Measurements from ENCODE around the gene DISC1.

DISC1 gene

GRCh38 chr1:231705806-231706760, 79.5 kb downstream of the DISC1 start:
- TF ChIP-seq REST (IDR thresholded peaks at IDR 0.05; ENCODE audit: low read depth) (no peak), USF1 (IDR thresholded peaks at IDR 0.05) (no peak), EP300 (IDR thresholded peaks at IDR 0.05; ENCODE audit: borderline replicate concordance) (no peak), NFIC (IDR thresholded peaks at IDR 0.05) (no peak), CREB1 (IDR thresholded peaks at IDR 0.05; ENCODE audit: low read depth) (no peak), MAX (IDR thresholded peaks at IDR 0.05) (no peak), ZBTB7A (IDR thresholded peaks at IDR 0.05; ENCODE audit: low read depth) (no peak), CEBPB (IDR thresholded peaks at IDR 0.05) (no peak), YY1 (IDR thresholded peaks at IDR 0.05; ENCODE audit: low read depth) (no peak), FOXM1 (IDR thresholded peaks at IDR 0.05; ENCODE audit: borderline replicate concordance, low read depth) (no peak), RAD21 (IDR thresholded peaks at IDR 0.05; ENCODE audit: low read depth) (no peak), TCF12 (IDR thresholded peaks at IDR 0.05; ENCODE audit: low read depth) (no peak), EGR1 (IDR thresholded peaks at IDR 0.05) (no peak), TEAD4 (IDR thresholded peaks at IDR 0.05) (no peak), TAF1 (IDR thresholded peaks at IDR 0.05; ENCODE audit: low read depth) (no peak)

GRCh38 chr1:231706934-231707333, 80.3 kb downstream of the DISC1 start:
- TF ChIP-seq REST (IDR thresholded peaks at IDR 0.05; ENCODE audit: low read depth) (no peak), USF1 (IDR thresholded peaks at IDR 0.05) (no peak), NFIC (IDR thresholded peaks at IDR 0.05) (no peak), CEBPB (IDR thresholded peaks at IDR 0.05) (no peak), YY1 (IDR thresholded peaks at IDR 0.05; ENCODE audit: low read depth) (no peak), RAD21 (IDR thresholded peaks at IDR 0.05; ENCODE audit: low read depth) (no peak), CREB1 (IDR thresholded peaks at IDR 0.05; ENCODE audit: low read depth) (no peak), FOXM1 (IDR thresholded peaks at IDR 0.05; ENCODE audit: borderline replicate concordance, low read depth) (no peak), TCF12 (IDR thresholded peaks at IDR 0.05; ENCODE audit: low read depth) (no peak), EP300 (IDR thresholded peaks at IDR 0.05; ENCODE audit: borderline replicate concordance) (no peak), TAF1 (IDR thresholded peaks at IDR 0.05; ENCODE audit: low read depth) (no peak), MAX (IDR thresholded peaks at IDR 0.05) (no peak), ZBTB7A (IDR thresholded peaks at IDR 0.05; ENCODE audit: low read depth) (no peak), EGR1 (IDR thresholded peaks at IDR 0.05) (no peak), TEAD4 (IDR thresholded peaks at IDR 0.05) (no peak)

- TF ChIP-seq CREB1 (IDR thresholded peaks at IDR 0.05; ENCODE audit: low read depth): no peak
- TF ChIP-seq TEAD4 (IDR thresholded peaks at IDR 0.05): no peak
- no peak for TF ChIP-seq TCF12 (IDR thresholded peaks at IDR 0.05; ENCODE audit: low read depth)
- no peak for TF ChIP-seq USF1 (IDR thresholded peaks at IDR 0.05)
- no peak for TF ChIP-seq EGR1 (IDR thresholded peaks at IDR 0.05)
- no peak for TF ChIP-seq FOXM1 (IDR thresholded peaks at IDR 0.05; ENCODE audit: borderline replicate concordance, low read depth)
- no peak for TF ChIP-seq RAD21 (IDR thresholded peaks at IDR 0.05; ENCODE audit: low read depth)
- no peak for TF ChIP-seq TAF1 (IDR thresholded peaks at IDR 0.05; ENCODE audit: low read depth)
- TF ChIP-seq EP300 (IDR thresholded peaks at IDR 0.05; ENCODE audit: borderline replicate concordance): no peak
- TF ChIP-seq REST (IDR thresholded peaks at IDR 0.05; ENCODE audit: low read depth): no peak
- no peak for TF ChIP-seq CEBPB (IDR thresholded peaks at IDR 0.05)
- TF ChIP-seq ZBTB7A (IDR thresholded peaks at IDR 0.05; ENCODE audit: low read depth): no peak
- no peak for TF ChIP-seq YY1 (IDR thresholded peaks at IDR 0.05; ENCODE audit: low read depth)
- no peak for TF ChIP-seq NFIC (IDR thresholded peaks at IDR 0.05)
- no peak for TF ChIP-seq MAX (IDR thresholded peaks at IDR 0.05)
Measured at GRCh38 chr1:231707407-231707806, 80.8 kb downstream of the DISC1 start.

Data from Ishikawa (cell line).